Endodermal cell (in vitro differentiated cells): ENCODE results near the gene CEBPB. TPM values are rescaled to one million over a fixed set of nuclear protein-coding genes. Genes with fewer than 3 reads are reported as not detected.
A peak's percentile ranks its signal among the peaks of the same experiment; 100 is the strongest.

Source experiments
- DNase-seq: peaks from one replicate; pipeline ENCODE4 v3.0.0-alpha.2; 2017
- H3K27ac ChIP-seq: 2 replicates; pipeline ENCODE4 v1.5.1; 2013; ENCODE audit warnings: mild to moderate bottlenecking, low read depth, low read length, moderate library complexity
- H3K27me3 ChIP-seq: 2 replicates; pipeline ENCODE4 v1.6.1; 2013; ENCODE audit warnings: mild to moderate bottlenecking, low read length, moderate library complexity; ENCODE audit not compliant: insufficient read depth, control insufficient read depth, poor library complexity, severe bottlenecking
- H3K36me3 ChIP-seq: 2 replicates; pipeline ENCODE4 v1.7.0; 2013; ENCODE audit warnings: mild to moderate bottlenecking, low read length, moderate library complexity; ENCODE audit not compliant: control insufficient read depth, insufficient read depth
- H3K4me1 ChIP-seq: one replicate; pipeline ENCODE4 v1.7.0; 2013; ENCODE audit warnings: low read length; ENCODE audit not compliant: control insufficient read depth, insufficient read depth
- H3K4me3 ChIP-seq: 2 replicates; pipeline ENCODE4 v1.5.1; 2013; ENCODE audit warnings: mild to moderate bottlenecking, low read length, moderate library complexity
- H3K9ac ChIP-seq: 2 replicates; pipeline ENCODE4 v1.6.1; 2013; ENCODE audit warnings: mild to moderate bottlenecking, low read length, moderate library complexity; ENCODE audit not compliant: poor library complexity, severe bottlenecking; ENCODE audit errors: extremely low read depth
- H3K9me3 ChIP-seq: 2 replicates; pipeline ENCODE4 v1.6.1; 2013; ENCODE audit warnings: mild to moderate bottlenecking, low read length, moderate library complexity; ENCODE audit not compliant: control insufficient read depth
- H3K27ac Mint-ChIP-seq: 2 replicates; pipeline ENCODE4 v1.8.0; 2020; ENCODE audit warnings: mixed read lengths
- H3K27me3 Mint-ChIP-seq: 2 replicates; pipeline ENCODE4 v1.8.0; 2021; ENCODE audit warnings: mild to moderate bottlenecking, mixed read lengths; ENCODE audit not compliant: insufficient read depth
- H3K36me3 Mint-ChIP-seq: 2 replicates; pipeline ENCODE4 v1.8.0; 2020; ENCODE audit warnings: low read depth, mixed read lengths
- H3K4me1 Mint-ChIP-seq: 2 replicates; pipeline ENCODE4 v1.8.0; 2020; ENCODE audit warnings: mixed read lengths
- H3K4me3 Mint-ChIP-seq: 2 replicates; pipeline ENCODE4 v1.8.0; 2020; ENCODE audit warnings: mild to moderate bottlenecking, moderate library complexity, mixed read lengths
- H3K9me3 Mint-ChIP-seq: 2 replicates; pipeline ENCODE4 v1.8.0; 2020; ENCODE audit warnings: mild to moderate bottlenecking, mixed read lengths
- WGBS, 2 experiments: methylation state at CpG; one replicate each; pipeline versions ENCODE4 v1.1.5 to v1.1.7; 2013; ENCODE audit warnings: missing lambda C conversion rate in 2 of 2, mixed read lengths in 1 of 2; ENCODE audit not compliant: insufficient coverage in 1 of 2, insufficient read length in 1 of 2; 5-methylcytosine and 5-hydroxymethylcytosine counted together
- total RNA-seq, 2 donors: library from RNA; stranded (reverse); fragmentation: NEBNext Ultra II Directional in 1 of 2; extraction: Animal tissue kit (Norgen Biotek cat#: 25700) in 1 of 2; gene quantifications; 2 replicates in 1 of 2; 3 replicates in 1 of 2; pipeline ENCODE4 v1.2.1, GENCODE V29; 2021
- TF ChIP-seq, protein P1 (sequence below): fragments of 200-600 bp; sonication (generic); conservative IDR thresholded peaks from 2 replicates; pipeline ENCODE4 v1.5.0; 2021; ENCODE audit warnings: antibody characterized with exemption, mild to moderate bottlenecking

Gene CEBPB
- total RNA-seq, 2 donors from 2014 or later = 14.9 to 15.1 TPM

DNA sequence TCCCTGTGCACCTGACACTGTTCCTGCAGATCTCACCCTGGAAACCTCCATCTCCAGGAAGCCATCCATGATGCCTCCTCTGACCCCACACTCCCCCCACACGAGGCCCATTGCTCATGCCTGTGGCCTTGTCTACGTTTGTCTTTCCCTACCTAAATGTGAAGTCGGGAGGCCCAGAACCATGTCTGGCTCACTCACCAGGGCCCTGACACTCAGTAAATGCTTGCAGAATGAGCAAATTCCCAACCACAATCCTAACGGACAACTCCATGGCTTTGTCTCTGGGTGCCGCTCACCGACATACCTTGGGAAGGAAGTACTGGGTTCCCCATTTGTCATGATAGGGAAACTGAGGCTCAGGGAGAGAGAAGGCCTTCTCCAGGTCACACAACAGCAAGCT is 44.4 kb upstream of the CEBPB start:
- Mint-ChIP-seq H3K4me3 (no peak overlapping the region), H3K36me3 (peaks cover 51% of the 10 kb centered on the region), H3K4me1 (peaks cover 33% of the 10 kb centered on the region), H3K9me3 (no peaks in the 10 kb centered on the region), H3K27me3 (no peaks in the 10 kb centered on the region), H3K27ac (peak overlapping the region; percentile 71)
- 91 to 94% methylated on average over 5 to 6 of the region's 6 CpGs for WGBS, 2 experiments
- Histone ChIP-seq H3K4me3 (no peak overlapping the region), H3K27ac (no peak overlapping the region), H3K27me3 (no peaks in the 10 kb centered on the region), H3K36me3 (peaks cover 56% of the 10 kb centered on the region), H3K9ac (no peak overlapping the region), H3K4me1 (no peaks in the 10 kb centered on the region), H3K9me3 (no peaks in the 10 kb centered on the region)
- TF ChIP-seq, protein P1, sequence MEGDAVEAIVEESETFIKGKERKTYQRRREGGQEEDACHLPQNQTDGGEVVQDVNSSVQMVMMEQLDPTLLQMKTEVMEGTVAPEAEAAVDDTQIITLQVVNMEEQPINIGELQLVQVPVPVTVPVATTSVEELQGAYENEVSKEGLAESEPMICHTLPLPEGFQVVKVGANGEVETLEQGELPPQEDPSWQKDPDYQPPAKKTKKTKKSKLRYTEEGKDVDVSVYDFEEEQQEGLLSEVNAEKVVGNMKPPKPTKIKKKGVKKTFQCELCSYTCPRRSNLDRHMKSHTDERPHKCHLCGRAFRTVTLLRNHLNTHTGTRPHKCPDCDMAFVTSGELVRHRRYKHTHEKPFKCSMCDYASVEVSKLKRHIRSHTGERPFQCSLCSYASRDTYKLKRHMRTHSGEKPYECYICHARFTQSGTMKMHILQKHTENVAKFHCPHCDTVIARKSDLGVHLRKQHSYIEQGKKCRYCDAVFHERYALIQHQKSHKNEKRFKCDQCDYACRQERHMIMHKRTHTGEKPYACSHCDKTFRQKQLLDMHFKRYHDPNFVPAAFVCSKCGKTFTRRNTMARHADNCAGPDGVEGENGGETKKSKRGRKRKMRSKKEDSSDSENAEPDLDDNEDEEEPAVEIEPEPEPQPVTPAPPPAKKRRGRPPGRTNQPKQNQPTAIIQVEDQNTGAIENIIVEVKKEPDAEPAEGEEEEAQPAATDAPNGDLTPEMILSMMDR = no peak
- no peak for DNase-seq

DNA sequence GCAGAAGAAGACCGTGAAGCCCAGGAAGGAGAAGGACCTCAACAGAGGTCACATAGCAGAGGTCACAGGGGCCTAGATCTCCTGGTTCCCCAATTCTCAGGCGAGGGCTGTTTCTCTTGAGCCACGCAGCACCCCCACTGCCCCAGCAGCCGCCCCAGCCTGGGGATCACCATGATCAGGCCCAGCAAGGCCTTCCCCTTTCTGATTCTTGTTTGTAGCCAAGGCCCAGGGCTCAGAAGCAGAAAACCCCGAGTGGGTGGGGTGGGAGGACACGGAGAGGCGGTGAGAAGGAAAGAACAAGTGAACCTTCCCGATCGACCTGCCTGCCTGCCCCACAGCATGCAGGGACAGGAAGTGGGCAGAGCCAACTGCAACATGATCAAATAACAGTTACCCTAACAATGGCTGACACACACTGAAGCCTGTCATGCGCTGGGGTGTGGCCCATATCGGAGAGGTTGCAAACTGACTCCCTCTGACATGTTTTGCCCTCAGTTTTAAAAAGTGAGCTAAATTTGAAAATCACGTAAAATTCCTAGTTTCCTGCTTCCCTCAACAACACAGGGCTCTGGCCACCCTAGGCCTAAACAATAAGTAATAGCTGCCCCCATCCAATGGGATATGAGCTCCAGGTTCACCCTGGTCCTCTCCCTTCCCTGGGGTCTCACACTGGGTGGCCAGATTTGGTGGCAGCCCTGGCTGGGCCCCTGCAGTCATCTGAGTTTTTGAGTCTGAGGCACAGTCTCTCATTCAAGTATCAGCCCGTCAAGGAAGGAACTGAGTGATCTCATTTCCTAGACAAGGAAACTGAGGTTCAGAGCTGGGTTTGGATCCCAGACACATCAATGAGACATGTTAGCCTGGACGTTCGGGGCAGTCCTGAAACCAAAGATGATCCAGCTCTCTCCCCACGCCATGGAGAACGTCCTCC is 43.6 kb upstream of the CEBPB start:
- H3K4me3 Mint-ChIP-seq = no peak overlapping the region
- TF ChIP-seq, protein P1 = no peak
- peaks cover 38% of the 10 kb centered on the region for H3K4me1 Mint-ChIP-seq
- Histone ChIP-seq H3K4me3 (no peak overlapping the region), H3K27ac (peak overlapping the region; percentile 16), H3K4me1 (no peaks in the 10 kb centered on the region), H3K36me3 (peaks cover 48% of the 10 kb centered on the region), H3K9me3 (no peaks in the 10 kb centered on the region), H3K9ac (no peak overlapping the region), H3K27me3 (no peaks in the 10 kb centered on the region)
- 79 to 86% methylated on average over 12 to 17 of the region's 17 CpGs for WGBS, 2 experiments
- no peak for DNase-seq
- H3K27me3 Mint-ChIP-seq = no peaks in the 10 kb centered on the region
- H3K36me3 Mint-ChIP-seq = peaks cover 46% of the 10 kb centered on the region
- H3K27ac Mint-ChIP-seq = peak overlapping the region; percentile 71
- H3K9me3 Mint-ChIP-seq = no peaks in the 10 kb centered on the region

GRCh38 chr20:50149481-50150254 is 41.0 kb upstream of the CEBPB start:
- Histone ChIP-seq H3K4me3 (no peak overlapping the region), H3K27ac (no peak overlapping the region), H3K9ac (no peak overlapping the region), H3K4me1 (no peaks in the 10 kb centered on the region), H3K27me3 (no peaks in the 10 kb centered on the region), H3K9me3 (no peaks in the 10 kb centered on the region), H3K36me3 (peaks cover 38% of the 10 kb centered on the region)
- Mint-ChIP-seq H3K4me3 (no peak overlapping the region), H3K9me3 (no peaks in the 10 kb centered on the region), H3K27me3 (peaks cover 3% of the 10 kb centered on the region), H3K27ac (peak overlapping the region; percentile 56), H3K4me1 (peaks cover 41% of the 10 kb centered on the region), H3K36me3 (peaks cover 33% of the 10 kb centered on the region)
- 89 to 91% methylated on average over 11 to 16 of the region's 16 CpGs for WGBS, 2 experiments
- DNase-seq = no peak
- TF ChIP-seq, protein P1 = no peak
